Brain microvascular endothelial cell (primary cell): ENCODE results near the gene PSMB10.

ENCODE experiments used
- DNase-seq: peaks from one replicate; pipeline ENCODE4 v3.0.0-alpha.2; 2020
- H3K27ac ChIP-seq: fragments of 250-450 bp; sonication (Bioruptor Pico); 2 replicates; pipeline ENCODE4 v1.5.1; 2020; ENCODE audit warnings: mild to moderate bottlenecking, moderate library complexity
- H3K27me3 ChIP-seq: fragments of 250-450 bp; sonication (Bioruptor Pico); replicated peaks from 2 replicates; pipeline ENCODE4 v1.5.1; 2020; ENCODE audit warnings: mild to moderate bottlenecking
- H3K36me3 ChIP-seq: fragments of 250-450 bp; sonication (Bioruptor Pico); replicated peaks from 2 replicates; pipeline ENCODE4 v1.5.1; 2020; ENCODE audit warnings: mild to moderate bottlenecking
- H3K4me3 ChIP-seq: 2 replicates; pipeline ENCODE4 v1.5.1; 2011; ENCODE audit warnings: low read depth, mild to moderate bottlenecking, control low read depth, low read length, moderate library complexity
- CTCF ChIP-seq: IDR thresholded peaks from 2 replicates; pipeline ENCODE4 v1.5.1; 2011; ENCODE audit warnings: low read depth, mild to moderate bottlenecking, moderate library complexity, low read length, control low read depth, inconsistent platforms; ENCODE audit errors: missing control alignments
- in situ Hi-C: cut with HindIII; loops from 2 replicates; pipeline ENCODE4 v1.10.0; 2017; ENCODE audit warnings: low sequenced_read_pairs, low pct_ligation_motif_present

Gene PSMB10

GRCh38 chr16:67922221-67922620 lies 14.4 kb downstream of the PSMB10 start:
- Histone ChIP-seq H3K4me3 (no peak overlapping the region), H3K27ac (no peak overlapping the region), H3K27me3 (no peaks in the 10 kb centered on the region), H3K36me3 (no peaks in the 10 kb centered on the region)
- no peak for DNase-seq
- TF ChIP-seq CTCF = no peak
- in situ Hi-C loops = loop anchor here (25.0 kb wide), 2 partner anchors 110 to 210 kb away; partner anchors contain the start of genes GFOD2, RANBP10 and TSNAXIP1

GRCh38 chr16:67919622-67920221 lies 16.9 kb downstream of the PSMB10 start:
- H3K27ac ChIP-seq = no peak overlapping the region
- H3K4me3 ChIP-seq = no peak overlapping the region
- no peak for TF ChIP-seq CTCF
- in situ Hi-C loops = loop anchor here (25.0 kb wide), 2 partner anchors 107 to 207 kb away; partner anchors contain the start of genes GFOD2, RANBP10 and TSNAXIP1
- peaks cover 3% of the 10 kb centered on the region for H3K36me3 ChIP-seq
- no peaks in the 10 kb centered on the region for H3K27me3 ChIP-seq
- no peak for DNase-seq

GRCh38 chr16:67917852-67918236 lies 18.8 kb downstream of the PSMB10 start:
- no peak for TF ChIP-seq CTCF
- in situ Hi-C loops = loop anchor here (25.0 kb wide), 2 partner anchors 106 to 206 kb away; partner anchors contain the start of genes GFOD2, RANBP10 and TSNAXIP1
- Histone ChIP-seq H3K27ac (no peak overlapping the region), H3K27me3 (no peaks in the 10 kb centered on the region), H3K4me3 (no peak overlapping the region), H3K36me3 (peaks cover 3% of the 10 kb centered on the region)
- peak; percentile 84 for DNase-seq

GRCh38 chr16:67917140-67917851 lies 19.4 kb downstream of the PSMB10 start:
- in situ Hi-C loops = loop anchor here (25.0 kb wide), 2 partner anchors 105 to 205 kb away; partner anchors contain the start of genes GFOD2, RANBP10 and TSNAXIP1

More at GRCh38 chr16:67917140-67917851, 19.4 kb downstream of the PSMB10 start:
- Histone ChIP-seq H3K36me3 (peaks cover 3% of the 10 kb centered on the region), H3K27me3 (no peaks in the 10 kb centered on the region), H3K4me3 (no peak overlapping the region), H3K27ac (no peak overlapping the region)
- no peak for DNase-seq
- TF ChIP-seq CTCF = no peak
